ENCODE data around the gene DOCK4.

DNA sequence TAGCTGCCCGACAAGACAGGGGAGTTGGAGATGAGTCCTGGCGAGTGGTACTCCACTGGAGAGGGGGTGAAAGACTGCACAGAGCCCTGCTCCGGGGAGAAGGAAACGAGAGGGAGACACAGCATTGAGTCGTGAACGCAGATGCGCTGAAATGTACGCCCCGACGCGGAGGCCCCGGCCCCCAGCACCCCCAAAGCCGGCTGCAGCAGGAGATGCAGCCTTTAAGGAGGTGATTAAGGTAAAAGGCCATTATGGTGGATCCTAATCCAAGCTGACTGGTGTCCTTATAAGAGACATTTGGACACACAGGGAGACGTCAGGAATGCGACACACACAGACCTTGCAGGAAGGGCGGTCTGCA lies 477.6 kb downstream of the DOCK4 start:
- TF ChIP-seq CTCF (IDR thresholded peaks at IDR 0.05) (no peak), POLR2A (IDR thresholded peaks at IDR 0.05) (no peak)
